C4-2B (cell line): ENCODE measurements around the gene ADGRG6.
"Not testable (repeated sequence)": the region's sequence is repeated elsewhere in the genome, so short reads cannot be mapped to it uniquely, and the experiment has no call there.

Experiments
- CTCF ChIP-seq: fragments of 450-650 bp; conservative IDR thresholded peaks from 2 replicates; pipeline ENCODE4 v1.5.1; 2017; ENCODE audit warnings: mild to moderate bottlenecking
- ZFX ChIP-seq: fragments of 450-650 bp; IDR thresholded peaks from 2 replicates; pipeline ENCODE4 v1.6.1; 2017

DNA sequence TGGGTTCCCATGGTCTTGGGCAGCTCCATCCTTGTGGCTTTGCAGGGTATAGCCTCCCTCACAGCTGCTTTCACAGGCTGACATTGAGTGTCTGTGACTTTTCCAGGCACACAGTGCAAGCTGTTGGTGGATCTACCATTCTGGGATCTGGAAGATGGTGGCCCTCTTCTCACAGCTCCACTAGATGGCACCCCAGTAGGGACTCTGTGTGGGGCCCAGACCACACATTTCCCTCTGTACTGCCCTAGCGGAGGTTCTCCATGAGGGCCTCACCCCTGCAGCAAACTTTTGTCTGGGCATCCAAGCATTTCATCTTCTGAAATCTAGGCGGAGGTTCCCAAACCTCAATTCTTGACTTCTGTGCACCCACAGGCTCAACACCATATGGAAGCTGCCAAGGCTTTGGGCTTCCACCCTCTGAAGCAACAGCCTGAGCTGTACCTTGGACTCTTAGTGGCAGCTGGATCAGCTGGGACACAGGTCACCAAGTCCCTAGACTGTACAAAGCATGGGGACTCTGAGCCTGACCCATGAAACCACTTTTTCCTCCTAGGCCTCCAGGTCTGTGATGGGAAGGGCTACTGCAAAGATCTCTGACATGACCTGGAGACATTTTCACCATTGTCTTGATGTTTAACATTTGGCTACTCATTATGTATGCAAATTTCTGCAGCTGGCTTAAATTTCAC lies 124.8 kb downstream of the ADGRG6 start:
- not testable (repeated sequence) for TF ChIP-seq CTCF, ZFX
